NCI-H748 (cell line): Measurements from ENCODE around the gene S100A9.
"Not testable (repeated sequence)": the region's sequence is repeated elsewhere in the genome, so short reads cannot be mapped to it uniquely, and the experiment has no call there.

Source experiments
- DNase-seq: peaks from one replicate; lab custom pipeline; 2025; ENCODE audit not compliant: unreplicated experiment; lab: John Stamatoyannopoulos, UW

S100A9 gene

DNA sequence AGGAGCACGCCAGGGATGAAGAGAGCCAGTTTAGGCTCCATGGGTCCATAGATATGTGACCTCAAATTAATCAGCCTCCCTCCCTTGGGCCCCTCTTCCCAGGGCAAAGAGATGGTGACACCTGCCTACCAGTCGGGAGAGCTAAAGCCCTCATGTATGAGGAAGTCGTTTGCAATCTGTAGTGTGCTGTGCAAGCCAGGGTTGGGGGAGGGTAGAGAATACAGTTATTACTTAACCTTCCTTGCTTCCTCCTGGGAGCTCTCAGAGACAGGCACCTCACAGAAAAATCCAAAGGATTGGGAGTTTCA is 13.0 kb upstream of the S100A9 start:
- no peak for DNase-seq

DNA sequence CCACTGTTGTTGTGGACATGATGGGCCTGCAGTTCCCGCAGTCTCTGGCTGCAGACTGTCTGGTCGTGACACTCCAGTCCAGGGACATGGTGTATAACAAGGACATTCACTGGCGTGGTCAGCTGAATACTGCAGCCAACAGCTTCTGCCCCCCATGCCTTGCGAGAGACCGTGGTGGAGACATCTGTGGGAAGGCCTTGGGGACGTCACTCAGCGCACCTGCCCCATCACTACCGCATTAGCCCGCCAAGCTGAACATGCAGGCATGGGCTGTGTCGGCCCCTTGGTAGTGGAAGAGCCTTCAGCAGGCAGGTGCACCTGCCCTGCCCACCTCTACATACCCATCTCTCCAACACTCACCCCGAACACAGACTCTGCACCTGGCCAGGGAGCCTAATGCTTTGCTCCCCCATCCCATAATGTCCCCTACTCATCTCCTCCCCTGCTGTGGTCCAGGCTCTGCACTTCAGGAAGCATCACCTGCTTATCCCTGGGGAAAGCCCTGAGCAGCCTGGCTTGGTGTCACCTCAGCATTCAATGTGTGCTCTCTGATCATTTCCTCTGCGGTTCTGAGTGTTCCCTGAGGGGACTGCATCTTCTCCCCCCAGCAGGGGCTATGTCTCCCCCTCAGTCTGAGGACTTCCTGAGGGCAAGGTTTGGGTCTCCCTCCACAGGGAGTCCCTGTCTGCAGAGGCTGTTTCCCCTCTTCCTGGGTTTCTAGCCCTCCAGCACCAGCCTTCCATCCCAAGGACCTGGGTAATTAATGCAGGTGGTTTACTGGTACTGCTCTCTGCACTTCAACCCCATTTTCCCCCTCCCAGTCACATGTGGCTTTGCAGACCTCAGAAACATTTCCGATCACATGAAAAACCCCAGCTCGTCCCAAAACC is 12.2 kb upstream of the S100A9 start:
- peak; percentile 17 for DNase-seq

DNA sequence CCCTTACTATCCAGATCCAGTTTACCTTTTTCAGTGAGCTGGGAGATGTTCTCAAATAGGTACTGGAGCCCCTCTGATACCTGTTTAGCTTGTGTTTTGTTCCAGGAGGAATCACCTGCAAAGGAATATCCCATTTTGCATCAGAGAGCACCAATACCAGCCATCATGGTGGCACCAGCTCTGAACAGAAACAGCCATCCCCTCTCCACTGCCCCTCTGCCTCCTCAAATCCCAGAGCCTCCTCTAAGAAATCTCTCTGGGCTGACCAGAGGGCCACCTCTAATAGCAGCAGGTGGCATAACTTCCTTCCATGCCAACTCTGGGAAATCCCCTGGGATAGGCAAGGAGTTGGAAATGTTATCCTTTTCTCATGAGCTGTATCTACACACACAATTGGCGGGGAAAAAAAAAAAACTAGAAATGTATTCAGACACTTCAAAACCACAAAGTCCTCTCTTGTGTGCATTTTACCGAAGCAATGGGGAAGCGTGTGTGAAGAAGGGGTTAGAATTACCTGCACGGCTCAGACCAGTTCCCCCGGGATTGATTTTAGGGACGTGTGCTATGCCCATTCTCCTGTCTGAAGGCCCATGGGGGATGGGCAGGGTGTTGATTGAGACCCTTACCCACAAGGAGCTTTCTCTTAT is 11.5 kb upstream of the S100A9 start:
- no peak for DNase-seq

DNA sequence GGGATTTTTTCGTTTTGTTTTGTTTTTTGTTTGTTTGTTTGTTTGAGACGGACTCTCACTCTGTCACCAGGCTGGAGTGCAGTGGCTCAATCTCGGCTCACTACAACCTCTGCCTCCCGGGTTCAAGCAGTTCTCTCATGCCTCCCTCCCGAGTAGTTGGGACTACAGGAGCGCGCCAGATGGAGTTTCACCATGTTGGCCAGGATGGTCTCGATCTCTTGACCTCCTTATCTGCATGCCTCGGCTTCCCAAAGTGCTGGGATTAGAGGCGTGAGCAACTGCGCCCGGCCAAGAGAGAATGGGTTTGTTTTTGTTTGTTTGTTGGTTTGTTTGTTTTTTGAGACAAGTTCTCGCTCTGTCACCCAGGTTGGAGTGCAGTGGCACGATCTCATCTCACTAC is 10.6 kb upstream of the S100A9 start:
- DNase-seq = not testable (repeated sequence)

DNA sequence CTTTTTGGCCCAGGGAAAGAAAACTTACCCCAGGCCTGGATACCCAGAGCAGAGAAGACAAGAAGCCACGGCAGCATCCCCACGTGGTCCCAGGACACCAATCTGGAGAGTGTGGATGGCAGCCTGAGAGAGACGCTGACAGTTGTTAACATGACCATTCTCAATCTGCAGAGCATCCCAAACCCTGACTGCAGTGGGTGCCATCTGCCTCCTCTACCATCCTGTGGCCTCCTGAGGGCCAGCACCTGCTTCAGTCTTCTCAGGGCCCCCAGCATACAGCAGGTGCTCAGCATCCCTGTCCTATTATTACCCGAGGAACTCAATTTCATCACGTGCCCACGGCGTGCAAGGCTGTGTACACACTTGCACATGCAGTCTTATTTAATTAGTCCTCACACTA is 9.8 kb upstream of the S100A9 start:
- peak; percentile 35 for DNase-seq

DNA sequence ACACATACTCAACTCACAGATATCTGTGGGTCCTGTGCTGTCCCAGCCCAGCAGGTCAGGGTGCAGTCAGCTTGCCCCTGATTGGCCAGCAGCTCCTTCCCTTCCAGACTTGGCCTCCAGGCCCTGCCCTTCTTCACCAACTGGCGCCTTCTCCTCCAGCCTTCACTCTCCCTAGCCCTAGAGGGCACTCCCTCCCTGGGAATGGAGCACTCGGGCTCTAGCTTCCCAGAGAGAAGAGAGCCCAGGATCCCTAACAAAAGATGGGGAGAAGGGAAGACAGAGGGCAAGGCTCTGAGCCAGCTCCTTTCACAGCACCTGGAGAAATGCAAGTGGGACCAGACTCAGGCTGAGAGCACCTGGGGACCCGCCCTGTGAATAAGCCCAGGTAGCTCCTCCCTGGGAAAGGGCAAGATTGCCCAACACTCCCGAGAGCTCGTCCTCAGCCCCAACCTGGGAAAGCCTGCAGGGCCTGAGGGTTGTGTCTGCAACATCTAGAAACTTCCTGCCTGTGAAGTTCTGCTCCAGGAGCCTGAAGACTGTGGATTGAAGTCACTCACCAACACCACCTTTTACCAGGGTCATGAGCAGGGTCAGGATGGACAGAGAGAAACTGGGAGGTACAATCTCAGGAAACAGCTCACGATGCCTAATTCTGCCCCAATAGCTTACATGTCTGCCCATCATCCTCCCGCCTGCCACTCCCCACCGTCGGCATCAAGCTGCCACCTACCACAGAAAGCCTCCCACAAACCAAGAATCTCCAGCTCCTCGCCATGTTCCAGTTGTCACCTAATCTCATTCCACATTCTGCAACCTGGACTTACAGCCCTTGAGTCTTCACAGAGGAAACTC is 8.9 kb upstream of the S100A9 start, which contains the start of gene PGLYRP4:
PGLYRP4 (minus strand) TSS at position 331 of the 852 bp plus-strand sequence. CDS start 909 bp downstream, outside the sequence.
- no peak for DNase-seq

DNA sequence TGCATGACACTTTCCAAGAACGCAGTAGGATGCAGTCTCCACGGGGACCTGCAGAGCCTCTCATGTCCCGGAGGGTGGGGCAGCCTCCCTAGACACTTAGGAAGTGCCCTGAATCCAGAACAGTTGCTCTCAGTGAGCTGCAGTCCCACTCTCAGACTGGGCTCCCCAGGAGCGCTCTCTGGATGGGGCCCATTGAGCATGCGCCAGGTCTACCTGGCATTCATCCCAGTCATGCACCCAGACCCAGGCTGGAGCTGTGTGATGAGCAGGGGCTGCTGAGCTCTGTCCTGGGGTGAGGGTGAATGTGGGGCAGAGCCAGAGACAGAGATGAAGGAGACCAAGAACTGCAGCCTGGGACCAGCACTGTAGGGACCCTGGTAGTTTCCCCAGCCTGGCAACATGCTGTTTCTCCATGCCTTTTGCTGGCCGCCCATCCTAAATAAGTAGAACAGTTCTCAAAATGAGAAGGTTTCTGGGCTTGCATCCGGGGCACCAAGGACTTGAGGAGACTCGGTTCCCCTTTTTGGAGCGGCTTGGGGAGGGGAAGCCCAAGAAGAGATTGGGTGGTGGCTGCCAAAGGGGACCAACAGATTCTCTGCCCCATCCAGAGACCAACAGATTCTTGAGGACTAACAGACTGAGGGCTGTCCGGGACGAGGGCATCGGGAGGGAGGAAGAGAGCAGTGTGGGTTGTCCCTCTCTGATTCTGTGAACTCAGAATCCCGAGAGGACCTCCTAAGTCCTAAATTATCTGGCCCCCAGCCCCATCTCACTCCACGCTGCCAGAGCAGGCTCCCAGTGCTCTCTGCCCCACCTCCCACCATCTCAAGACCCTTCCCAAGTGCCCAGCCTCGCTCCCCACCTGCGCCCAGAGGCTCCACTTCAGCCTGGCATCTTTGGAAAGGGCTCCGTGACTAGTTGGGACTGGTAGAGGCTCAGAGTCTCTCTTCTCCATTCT is 8.0 kb upstream of the S100A9 start:
- no peak for DNase-seq

DNA sequence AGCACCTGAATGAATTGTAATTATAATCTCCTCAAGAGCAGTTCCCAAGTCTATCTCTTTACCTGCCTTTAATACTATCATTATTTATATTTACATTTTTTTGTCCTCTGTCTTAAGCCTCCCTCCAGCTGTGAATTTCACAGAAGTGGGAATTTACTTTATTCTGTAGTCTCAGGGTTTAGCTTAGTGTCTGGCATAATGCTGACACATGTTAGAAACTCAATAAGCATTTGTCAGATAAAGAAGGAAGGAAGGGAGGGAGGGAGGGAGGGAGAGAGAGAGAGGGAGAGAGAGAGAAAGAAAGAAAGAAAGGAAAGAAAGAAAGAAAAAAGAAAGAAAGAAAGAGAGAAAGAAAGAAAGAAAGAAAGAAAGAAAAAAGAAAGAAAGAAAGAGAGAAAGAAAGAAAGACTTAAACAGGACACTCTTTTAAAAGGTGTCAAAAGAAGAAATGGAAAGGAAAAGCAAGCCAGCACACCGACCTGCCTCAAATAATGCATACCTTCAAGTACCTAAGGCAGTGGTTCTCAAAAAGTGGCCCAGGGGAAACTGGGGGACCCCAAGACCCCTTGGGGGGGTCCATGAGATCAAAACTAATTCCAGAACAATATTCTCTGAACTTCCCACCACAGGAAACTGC is 7.2 kb upstream of the S100A9 start:
- DNase-seq = no peak

DNA sequence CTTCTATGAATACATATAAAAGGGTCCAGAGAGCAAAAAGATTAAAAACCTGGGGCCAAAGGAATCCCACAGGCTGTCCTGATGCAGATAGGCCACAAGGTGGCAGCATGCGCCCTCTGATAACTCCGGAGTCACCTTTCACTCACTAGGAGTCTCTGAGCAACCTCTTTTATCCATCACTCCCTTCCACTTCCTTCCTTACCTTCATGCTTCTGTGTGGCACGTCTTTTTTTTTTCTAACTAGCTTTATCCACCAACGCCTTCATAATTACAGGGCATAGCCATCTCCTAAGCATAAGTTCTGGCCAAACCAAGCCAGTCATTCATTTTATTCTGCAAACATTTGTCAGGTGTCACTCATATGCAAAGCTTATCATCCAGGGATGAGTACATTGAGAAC is 5.1 kb upstream of the S100A9 start:
- DNase-seq = peak; percentile 71

DNA sequence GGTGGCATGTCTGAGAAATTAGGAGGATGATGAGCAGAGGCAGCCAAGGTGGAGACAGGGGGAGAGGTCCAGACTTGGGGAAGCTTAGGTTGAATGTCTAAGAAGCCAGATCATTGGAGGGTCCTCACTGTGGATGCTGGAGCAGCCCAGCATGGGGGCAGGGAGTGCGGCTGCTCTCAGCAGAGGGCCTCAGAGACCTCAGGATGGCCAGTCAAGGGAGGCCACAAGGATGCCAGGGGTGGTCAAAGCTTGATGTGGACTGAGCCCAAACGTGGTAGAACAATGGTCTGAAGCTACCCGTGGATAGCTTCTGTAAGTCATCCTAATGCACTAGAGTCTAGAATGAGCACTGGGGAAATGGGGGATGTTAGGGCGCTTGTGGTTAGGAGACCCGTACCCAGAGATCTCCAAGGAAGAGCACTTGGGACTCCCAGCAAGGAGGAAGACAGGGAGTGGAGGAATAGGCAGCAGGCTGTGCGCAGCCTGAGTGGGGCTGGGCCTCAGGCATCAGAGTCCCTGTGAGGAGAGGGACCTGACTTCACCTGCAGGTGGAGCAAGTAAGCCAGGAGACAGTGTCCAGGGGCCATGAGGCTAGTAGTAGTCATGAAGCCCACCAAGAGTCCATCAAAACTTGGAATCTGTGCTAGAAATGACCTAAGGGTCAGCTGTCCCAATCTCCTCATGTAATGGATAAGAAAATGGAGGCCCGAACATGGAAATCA is 4.3 kb upstream of the S100A9 start:
- peak; percentile 48 for DNase-seq

DNA sequence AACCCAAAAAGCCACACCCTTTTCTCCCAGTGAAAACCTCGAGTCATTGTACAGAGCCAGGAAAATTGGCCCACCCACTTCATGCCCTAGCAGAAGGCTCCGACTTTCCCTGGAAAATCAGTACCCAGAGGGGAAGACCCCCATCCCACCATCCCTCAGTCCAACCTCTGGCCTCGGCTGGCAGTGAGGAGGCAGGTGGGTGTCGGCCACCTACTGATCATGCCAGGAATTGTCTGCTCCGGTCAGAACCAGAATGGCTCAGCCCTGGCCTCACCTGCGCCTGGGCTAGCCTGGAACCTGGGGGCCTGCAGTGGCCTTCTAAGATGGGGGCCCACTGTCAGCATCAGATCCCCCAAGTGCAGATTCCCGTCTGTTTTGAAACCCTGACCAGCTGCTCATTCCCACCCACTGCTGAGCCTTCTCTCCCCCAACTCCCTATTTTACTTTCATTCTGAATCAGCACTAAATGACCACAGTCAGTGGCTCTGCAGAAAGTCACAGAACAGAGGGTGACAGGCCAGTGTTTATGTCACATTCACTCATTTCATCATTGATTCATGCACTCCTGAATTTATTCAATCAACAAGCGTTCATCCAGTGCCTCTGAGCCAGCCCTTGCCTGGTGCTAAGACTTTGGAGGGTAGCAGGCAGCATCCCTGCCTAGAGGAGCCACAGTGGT is 3.0 kb upstream of the S100A9 start:
- DNase-seq = no peak

DNA sequence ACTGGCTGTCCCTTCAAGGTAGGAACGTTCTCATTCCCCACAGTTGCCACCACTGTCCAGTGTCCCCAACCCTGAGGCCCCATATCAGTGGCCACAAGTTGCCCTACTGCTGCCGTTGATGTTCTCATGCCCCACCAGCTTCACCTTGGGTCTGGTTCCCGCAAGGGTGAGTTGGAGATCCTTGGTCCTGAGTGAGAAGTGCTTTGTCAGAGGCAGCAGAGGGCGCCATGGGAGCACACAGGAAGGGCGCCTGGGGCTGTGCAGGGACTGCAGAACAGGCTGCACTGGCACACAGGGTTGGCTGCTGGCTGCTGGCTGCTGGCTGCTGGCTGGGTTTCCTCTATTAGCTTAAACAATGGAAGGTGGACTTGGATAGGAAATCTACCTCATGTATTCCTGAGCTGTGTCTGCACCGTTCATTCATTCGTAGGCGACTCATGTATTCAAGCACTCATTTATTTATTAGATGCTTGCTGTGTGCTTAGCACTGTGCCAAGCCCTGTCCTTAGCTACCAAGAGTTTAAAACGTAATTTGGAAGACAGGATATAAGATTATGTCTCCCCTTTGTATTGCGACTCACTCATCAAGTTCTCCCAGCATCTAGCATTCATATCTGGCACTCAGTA is 2.1 kb upstream of the S100A9 start:
- DNase-seq = peak; percentile 85

DNA sequence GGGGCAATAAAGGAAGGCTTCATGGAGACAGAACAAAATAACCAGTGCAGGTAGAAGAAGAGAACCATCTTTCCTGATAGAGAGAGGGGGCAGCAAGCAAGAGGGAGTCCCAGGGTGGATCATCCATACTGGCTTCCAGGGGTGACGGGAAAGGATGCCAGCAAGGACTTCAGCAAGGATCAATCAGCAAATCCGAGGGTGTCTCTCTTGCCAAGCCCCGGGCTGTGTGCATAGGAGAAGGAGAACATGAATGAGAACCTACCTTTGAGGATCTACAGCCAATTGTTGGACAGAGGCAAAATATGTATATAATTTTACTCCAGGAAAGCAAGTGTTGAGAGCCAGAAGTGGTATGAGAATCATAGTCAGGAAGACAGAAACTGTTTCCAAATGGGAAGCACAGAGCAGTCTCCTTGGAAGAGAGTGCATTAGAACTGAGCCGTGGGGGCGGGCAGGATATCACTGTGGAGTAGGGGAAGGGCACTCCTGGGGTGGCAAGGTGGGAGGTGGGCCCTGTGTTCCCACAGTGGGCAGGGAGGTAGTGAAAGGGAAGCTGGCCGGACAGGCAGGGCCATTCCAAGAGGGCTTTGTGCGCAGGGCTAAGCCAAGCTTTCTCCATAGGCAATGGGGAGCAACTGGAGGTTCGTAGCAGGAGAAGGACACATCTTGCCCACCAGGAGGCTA is 1.1 kb upstream of the S100A9 start:
- DNase-seq = no peak

DNA sequence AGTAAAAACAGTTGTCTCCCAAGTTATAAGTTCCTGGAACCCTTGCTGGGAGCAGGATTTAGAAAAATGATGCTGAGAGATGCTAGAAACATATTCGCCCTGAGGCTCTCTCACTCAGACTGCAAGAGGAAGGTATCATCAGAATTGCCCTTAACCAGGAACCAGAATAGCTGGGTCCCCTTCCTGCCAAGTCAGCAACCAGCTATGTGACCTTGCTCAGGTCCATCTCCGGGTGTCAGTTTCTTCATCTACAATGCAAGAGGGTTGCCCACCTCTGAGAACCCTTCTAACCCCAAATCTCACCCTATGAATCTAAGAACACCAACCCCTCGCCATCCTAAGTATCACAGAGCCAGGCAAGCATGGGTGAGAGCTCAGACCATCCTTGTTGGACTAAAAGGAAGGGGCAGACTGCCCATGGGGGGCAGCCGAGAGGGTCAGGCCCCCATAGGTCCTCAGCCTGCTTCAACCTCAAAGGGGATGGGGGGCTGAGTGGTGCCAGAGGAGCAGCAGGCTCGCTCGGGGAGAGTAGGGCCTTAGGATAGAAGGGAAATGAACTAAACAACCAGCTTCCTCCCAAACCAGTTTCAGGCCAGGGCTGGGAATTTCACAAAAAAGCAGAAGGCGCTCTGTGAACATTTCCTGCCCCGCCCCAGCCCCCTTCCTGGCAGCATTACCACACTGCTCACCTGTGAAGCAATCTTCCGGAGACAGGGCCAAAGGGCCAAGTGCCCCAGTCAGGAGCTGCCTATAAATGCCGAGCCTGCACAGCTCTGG is 390 bp upstream of the S100A9 start:
- no peak for DNase-seq

DNA sequence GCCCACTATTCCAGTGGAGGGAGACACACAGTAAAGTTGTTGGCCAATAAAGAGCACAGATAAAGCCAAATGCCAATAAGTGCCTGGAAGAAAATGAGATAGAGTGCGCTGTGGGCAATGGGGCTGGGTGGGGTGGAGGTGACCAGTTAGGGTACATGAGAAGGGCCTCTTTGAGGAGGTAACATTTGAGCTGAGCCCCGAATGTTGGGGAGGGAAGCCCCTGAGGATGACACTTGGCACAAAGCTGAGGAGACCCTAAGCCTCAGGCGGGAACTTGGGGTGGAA is 979 bp downstream of the S100A9 start:
- DNase-seq = no peak

DNA sequence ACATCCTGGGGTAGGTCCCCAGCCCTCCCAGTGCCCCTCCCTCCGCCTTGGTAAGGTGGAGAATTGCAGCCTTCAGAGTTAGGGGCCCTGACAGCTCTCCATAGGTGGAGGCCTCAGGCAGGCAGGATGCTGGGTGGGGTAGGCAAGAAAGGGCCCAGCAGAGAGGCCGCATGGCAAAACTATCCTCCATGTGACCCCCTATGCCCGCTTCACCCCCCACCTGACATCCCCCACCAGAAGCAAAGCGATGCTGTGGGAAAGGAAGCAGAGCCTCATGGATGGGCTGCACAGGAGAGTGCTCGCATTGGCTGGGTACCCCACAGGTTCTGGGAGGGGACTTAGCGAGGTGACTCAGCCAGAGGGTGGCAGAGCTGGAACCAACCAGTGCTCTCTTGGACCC is 1.6 kb downstream of the S100A9 start:
- no peak for DNase-seq

DNA sequence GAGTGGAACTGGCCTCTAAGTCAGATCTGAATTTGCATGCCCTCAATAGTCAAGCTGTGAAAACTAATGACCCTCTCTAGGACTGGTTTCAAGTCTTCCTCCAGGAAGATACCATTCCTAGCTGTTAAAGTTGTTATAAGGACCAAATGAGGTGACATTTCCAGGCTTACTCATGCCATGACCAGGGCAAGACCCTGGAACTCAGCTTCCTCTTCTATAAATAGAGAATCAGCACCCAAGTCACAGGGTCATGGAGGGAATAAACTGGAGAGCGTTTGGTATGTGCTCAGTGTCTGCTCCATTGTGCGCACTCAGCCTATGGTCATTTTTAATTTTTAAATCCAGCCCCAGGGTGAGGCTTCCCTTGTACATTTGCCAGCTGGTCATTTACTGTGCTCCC is 2.5 kb downstream of the S100A9 start:
- no peak for DNase-seq
